Thoracic aorta (tissue), 2 donors: ENCODE results near the gene BRD3. TPM values are rescaled to one million over a fixed set of nuclear protein-coding genes. Genes with fewer than 3 reads are reported as not detected.
"Not testable (repeated sequence)": the region's sequence is repeated elsewhere in the genome, so short reads cannot be mapped to it uniquely, and the experiment has no call there.

Experiments
- ATAC-seq: fragments of 150-250 bp; one replicate; pipeline ENCODE4 v1.8.0; 2017; ENCODE audit warnings: low read depth; ENCODE audit not compliant: insufficient number of reproducible peaks, low FRiP score
- DNase-seq: peaks from one replicate; pipeline ENCODE4 v3.0.0-alpha.2; 2020; ENCODE audit warnings: low spot score
- H3K27ac ChIP-seq, 2 donors: fragments of 200-600 bp; sonication (generic); 1 replicate in 1 of 2; 2 replicates in 1 of 2; pipeline ENCODE4 v1.5.1; 2016; ENCODE audit warnings: mild to moderate bottlenecking in 2 of 2, moderate library complexity in 2 of 2
- H3K27me3 ChIP-seq: fragments of 200-600 bp; sonication (generic); replicated peaks from 2 replicates; pipeline ENCODE4 v1.6.0; 2016; ENCODE audit warnings: mild to moderate bottlenecking; ENCODE audit not compliant: insufficient read depth
- H3K36me3 ChIP-seq: fragments of 200-600 bp; sonication (generic); one replicate; pipeline ENCODE4 v1.5.1; 2016
- H3K4me1 ChIP-seq, 2 donors: fragments of 200-600 bp; sonication (generic); 1 replicate in 1 of 2; 2 replicates in 1 of 2; pipeline versions ENCODE4 v1.5.1 to v1.6.0; 2016; ENCODE audit warnings: low read depth in 2 of 2, mild to moderate bottlenecking in 1 of 2; ENCODE audit not compliant: control insufficient read depth in 1 of 2
- H3K4me3 ChIP-seq: fragments of 200-600 bp; sonication (generic); 2 replicates; pipeline ENCODE4 v1.5.1; 2016; ENCODE audit warnings: mild to moderate bottlenecking
- H3K9me3 ChIP-seq: fragments of 200-600 bp; sonication (generic); 2 replicates; pipeline ENCODE4 v1.5.1; 2016
- CTCF ChIP-seq: fragments of 200-600 bp; sonication (generic); IDR thresholded peaks from one replicate; pipeline ENCODE4 v1.5.1; 2019; ENCODE audit warnings: antibody characterized with exemption
- total RNA-seq, 2 donors: library from RNA; depleted of rRNA; stranded (reverse); fragments of >200 nt; gene quantifications; one replicate each; pipeline versions ENCODE4 v1.1.0 to v1.2.3, GENCODE V29; 2016

Gene BRD3
- total RNA-seq, 2 donors from 2014 or later = 22.1 to 47.9 TPM

GRCh38 chr9:133991964-133992779, 75.7 kb downstream of the BRD3 start, which contains the start of gene VAV2:
VAV2 (minus strand) TSS chr9:133992324; CDS start chr9:133992278, 46 bp downstream.
- DNase-seq (no peak), ATAC-seq (peak; percentile 37)

GRCh38 chr9:133991214-133991921, 76.5 kb downstream of the BRD3 start:
- no peaks in the 10 kb centered on the region for H3K9me3 ChIP-seq
- DNase-seq = no peak
- no peak for ATAC-seq
- peak overlapping the region; percentile 50 to 51 for H3K27ac ChIP-seq
- H3K4me1 ChIP-seq = peaks cover 4 to 27% of the 10 kb centered on the region in 2 donors
- no peaks in the 10 kb centered on the region for H3K27me3 ChIP-seq
- peak overlapping the region; percentile 95 for H3K4me3 ChIP-seq
- no peak for TF ChIP-seq CTCF
- no peaks in the 10 kb centered on the region for H3K36me3 ChIP-seq

More at GRCh38 chr9:133991964-133992779, 75.7 kb downstream of the BRD3 start, which contains the start of gene VAV2:
- TF ChIP-seq CTCF = no peak
- Histone ChIP-seq H3K36me3 (no peaks in the 10 kb centered on the region), H3K27me3 (no peaks in the 10 kb centered on the region), H3K9me3 (no peaks in the 10 kb centered on the region), H3K27ac (peak within 1 kb of the TSS; percentile 85 to 88), H3K4me3 (peak within 1 kb of the TSS; percentile 95), H3K4me1 (peaks cover 4 to 27% of the 10 kb centered on the region in 2 donors)

- DNase-seq (no peak), ATAC-seq (no peak)
- peak overlapping the region; percentile 95 for H3K4me3 ChIP-seq
- H3K27ac ChIP-seq = peak overlapping the region; percentile 50 to 51
- no peaks in the 10 kb centered on the region for H3K36me3 ChIP-seq
- H3K27me3 ChIP-seq = no peaks in the 10 kb centered on the region
- no peak for TF ChIP-seq CTCF
- peaks cover 4 to 27% of the 10 kb centered on the region in 2 donors for H3K4me1 ChIP-seq
- H3K9me3 ChIP-seq = no peaks in the 10 kb centered on the region
Observed at GRCh38 chr9:133990366-133991213, 77.2 kb downstream of the BRD3 start.

GRCh38 chr9:133989625-133990365, 78.0 kb downstream of the BRD3 start:
- no peak for ATAC-seq
- no peaks in the 10 kb centered on the region for H3K27me3 ChIP-seq
- peaks cover 4 to 27% of the 10 kb centered on the region in 2 donors for H3K4me1 ChIP-seq
- H3K4me3 ChIP-seq = no peak overlapping the region
- no peak for DNase-seq
- no peak overlapping the region for H3K27ac ChIP-seq
- no peaks in the 10 kb centered on the region for H3K9me3 ChIP-seq
- H3K36me3 ChIP-seq = no peaks in the 10 kb centered on the region
- no peak for TF ChIP-seq CTCF

GRCh38 chr9:133988771-133989170, 79.1 kb downstream of the BRD3 start:
- H3K9me3 ChIP-seq, H3K36me3 ChIP-seq, ATAC-seq, H3K27me3 ChIP-seq, DNase-seq, H3K27ac ChIP-seq, H3K4me3 ChIP-seq: not testable (repeated sequence)
- peaks cover 3 to 23% of the 10 kb centered on the region in 2 donors for H3K4me1 ChIP-seq
